Measurements from ENCODE around the gene ARID4B. TPM values are rescaled to one million over a fixed set of nuclear protein-coding genes. Genes with fewer than 3 reads are reported as not detected.

The ARID4B gene
- total and polyA plus RNA-seq, 2 of the 13 experiments (the other 11 are each of a cell fraction or from before 2014, with no cell fraction given) = 9.7 to 24.6 TPM

GRCh38 chr1:235327559-235328270, at the start of gene ARID4B (continued):
- no peak for TF ChIP-seq ZBTB37 (CRISPR knock-in tag; IDR thresholded peaks at IDR 0.05)
- no peak for TF ChIP-seq ZNF367 (CRISPR knock-in tag; IDR thresholded peaks at IDR 0.05; ENCODE audit: borderline replicate concordance)
- TF ChIP-seq PRDM15 (CRISPR knock-in tag; IDR thresholded peaks at IDR 0.05) = no peak
- TF ChIP-seq KLF16 (CRISPR knock-in tag; IDR thresholded peaks at IDR 0.05) = peak in 1 of 2 experiments; percentile 43; a peak in 1 of 4 replicates
- TF ChIP-seq JUN (CRISPR knock-in tag; IDR thresholded peaks at IDR 0.05) = no peak
- peak; percentile 56; the same call in 1 of the 2 replicates for TF ChIP-seq MXD3 (CRISPR knock-in tag; IDR thresholded peaks at IDR 0.05)
- TF ChIP-seq ZNF589 (CRISPR knock-in tag; conservative IDR thresholded peaks at IDR 0.05) = no peak
- peak; percentile 7 for TF ChIP-seq ZEB1 (IDR thresholded peaks at IDR 0.05; ENCODE audit: insufficient replicate concordance, low read depth)
- no peak for TF ChIP-seq FLYWCH1 (CRISPR knock-in tag; IDR thresholded peaks at IDR 0.05)
- TF ChIP-seq ZNF670 (CRISPR knock-in tag; IDR thresholded peaks at IDR 0.05; ENCODE audit: borderline replicate concordance) = no peak
- TF ChIP-seq FOXC1 (CRISPR knock-in tag; IDR thresholded peaks at IDR 0.05; ENCODE audit: borderline replicate concordance) = peak; percentile 56; the same call in 1 of the 2 replicates
- TF ChIP-seq DDIT3 (CRISPR knock-in tag; IDR thresholded peaks at IDR 0.05) = no peak
- no peak for TF ChIP-seq CC2D1A (CRISPR knock-in tag; IDR thresholded peaks at IDR 0.05)
- TF ChIP-seq ZSCAN25 (CRISPR knock-in tag; IDR thresholded peaks at IDR 0.05) = no peak
- TF ChIP-seq HNRNPLL (IDR thresholded peaks at IDR 0.05; ENCODE audit: low read depth, low read length, poor library complexity, severe bottlenecking) = peak; percentile 36
- no peak for TF ChIP-seq PITX1 (CRISPR knock-in tag; IDR thresholded peaks at IDR 0.05)
- no peak for TF ChIP-seq ZNF761 (CRISPR knock-in tag; conservative IDR thresholded peaks at IDR 0.05)
- TF ChIP-seq SNAI1 (CRISPR knock-in tag; IDR thresholded peaks at IDR 0.05; ENCODE audit: borderline replicate concordance) = 0 out of 2 replicates have a peak, but pooled peaks have one; percentile 1
- no peak for TF ChIP-seq ZNF235 (CRISPR knock-in tag; IDR thresholded peaks at IDR 0.05; ENCODE audit: borderline replicate concordance)
- no peak for TF ChIP-seq GATAD1 (CRISPR knock-in tag; IDR thresholded peaks at IDR 0.05)
- TF ChIP-seq ZNF225 (CRISPR knock-in tag; IDR thresholded peaks at IDR 0.05) = 0 out of 2 replicates have a peak, but pooled peaks have one; percentile 24
- 0 out of 2 replicates have a peak, but pooled peaks have one; percentile 32 for TF ChIP-seq CBX5 (CRISPR knock-in tag; IDR thresholded peaks at IDR 0.05; ENCODE audit: borderline replicate concordance)
- TF ChIP-seq TOE1 (CRISPR knock-in tag; IDR thresholded peaks at IDR 0.05) = no peak
- TF ChIP-seq GABPB1 (CRISPR knock-in tag; IDR thresholded peaks at IDR 0.05) = 0 out of 2 replicates have a peak, but pooled peaks have one; percentile 12
- no peak for TF ChIP-seq MZF1 (CRISPR knock-in tag; IDR thresholded peaks at IDR 0.05; ENCODE audit: borderline replicate concordance)

Data from HepG2 (cell line).